ENCODE data around the gene ALKBH5.

DNA sequence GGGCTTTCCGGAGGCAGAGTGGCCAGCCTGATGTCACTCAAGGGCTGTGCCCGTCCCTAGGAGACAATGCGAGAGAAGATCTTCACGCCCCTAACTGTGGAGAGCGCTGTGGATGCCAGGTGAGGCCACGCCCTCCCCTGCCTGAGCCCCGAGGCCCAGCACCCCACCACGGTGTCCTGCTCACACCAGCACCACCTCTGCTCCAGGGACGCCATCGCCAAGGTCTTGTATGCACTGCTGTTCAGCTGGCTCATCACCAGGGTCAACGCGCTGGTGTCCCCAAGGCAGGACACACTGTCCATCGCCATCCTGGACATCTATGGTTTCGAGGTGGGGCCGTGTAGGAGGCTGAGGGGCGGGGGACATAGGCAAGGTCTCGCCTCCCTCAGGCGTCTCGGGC is 47.3 kb upstream of the ALKBH5 start:
- TF ChIP-seq, protein P1, sequence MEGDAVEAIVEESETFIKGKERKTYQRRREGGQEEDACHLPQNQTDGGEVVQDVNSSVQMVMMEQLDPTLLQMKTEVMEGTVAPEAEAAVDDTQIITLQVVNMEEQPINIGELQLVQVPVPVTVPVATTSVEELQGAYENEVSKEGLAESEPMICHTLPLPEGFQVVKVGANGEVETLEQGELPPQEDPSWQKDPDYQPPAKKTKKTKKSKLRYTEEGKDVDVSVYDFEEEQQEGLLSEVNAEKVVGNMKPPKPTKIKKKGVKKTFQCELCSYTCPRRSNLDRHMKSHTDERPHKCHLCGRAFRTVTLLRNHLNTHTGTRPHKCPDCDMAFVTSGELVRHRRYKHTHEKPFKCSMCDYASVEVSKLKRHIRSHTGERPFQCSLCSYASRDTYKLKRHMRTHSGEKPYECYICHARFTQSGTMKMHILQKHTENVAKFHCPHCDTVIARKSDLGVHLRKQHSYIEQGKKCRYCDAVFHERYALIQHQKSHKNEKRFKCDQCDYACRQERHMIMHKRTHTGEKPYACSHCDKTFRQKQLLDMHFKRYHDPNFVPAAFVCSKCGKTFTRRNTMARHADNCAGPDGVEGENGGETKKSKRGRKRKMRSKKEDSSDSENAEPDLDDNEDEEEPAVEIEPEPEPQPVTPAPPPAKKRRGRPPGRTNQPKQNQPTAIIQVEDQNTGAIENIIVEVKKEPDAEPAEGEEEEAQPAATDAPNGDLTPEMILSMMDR (IDR thresholded peaks at IDR 0.05): no peak
- TF ChIP-seq POLR2A (IDR thresholded peaks at IDR 0.05): no peak
